ENCODE data around the gene NPAS3.

DNA sequence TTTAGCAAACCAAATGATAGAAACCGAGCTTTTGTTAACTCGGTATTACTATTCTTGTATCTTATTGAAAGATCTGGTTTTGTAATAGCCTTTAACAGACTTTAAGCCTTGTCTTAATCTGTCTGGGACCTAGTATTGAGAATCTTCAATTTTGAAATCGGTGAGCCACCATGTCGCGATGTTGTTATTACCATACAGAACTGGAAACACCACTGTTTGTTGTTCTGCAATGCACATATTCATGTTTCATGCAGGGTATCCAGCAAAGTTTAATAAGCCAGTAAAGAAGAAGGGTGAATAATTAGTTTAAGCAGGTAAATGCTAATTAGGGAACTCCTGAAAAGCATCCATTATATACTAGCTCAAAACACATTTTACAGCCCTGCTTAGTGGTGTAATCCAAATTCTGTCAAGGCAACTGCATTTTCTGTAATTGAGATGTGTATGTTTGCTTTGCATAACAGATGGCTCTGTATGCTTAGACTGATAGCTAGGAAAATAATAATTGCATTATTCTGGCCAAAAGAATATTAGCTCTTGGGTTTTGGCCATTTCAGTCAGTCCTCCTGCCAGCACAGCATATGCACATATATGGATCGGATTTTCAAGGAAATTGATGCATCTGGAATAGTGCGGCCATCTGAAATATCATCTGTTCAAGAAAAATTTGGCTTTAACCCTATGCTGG, 623.0 kb downstream of the NPAS3 start:
- no peak for TF ChIP-seq CTCF (IDR thresholded peaks at IDR 0.05)
- TF ChIP-seq POLR2A (IDR thresholded peaks at IDR 0.05): no peak
- no peak for TF ChIP-seq POLR2AphosphoS5 (IDR thresholded peaks at IDR 0.05)
